IMR-90 (cell line): ENCODE results near the gene MEIS3. TPM values are rescaled to one million over a fixed set of nuclear protein-coding genes. Genes with fewer than 3 reads are reported as not detected.

ENCODE experiments used
- ATAC-seq: fragments of 200-7000 bp; cut with Tn5 transposase; 2 replicates; pipeline ENCODE4 v1.9.1; 2020; ENCODE audit warnings: low read depth, mild to moderate bottlenecking, moderate library complexity
- BruUV-seq: library from RNA; stranded (reverse); fragments of 400-500 nt; replicated peaks from 2 replicates; lab custom pipeline; 2021; lab: Mats Ljungman, UMichigan
- CTCF ChIA-PET: fragments of 300-600 bp; formaldehyde crosslinking; extraction: SDS; loops from one replicate; lab custom pipeline; 2021; ENCODE audit warnings: antibody characterized with exemption; lab: Yijun Ruan, JAX
- POLR2A ChIA-PET: fragments of 300-600 bp; sonication (Branson Sonifier 250); formaldehyde crosslinking; loops from one replicate; lab custom pipeline; 2022; ENCODE audit warnings: antibody characterized with exemption; ENCODE audit not compliant: unreplicated experiment; lab: Charles Lee
- DNase-seq: peaks from one replicate; pipeline ENCODE4 v3.0.0; 2013
- H2AFZ ChIP-seq: replicated peaks from 2 replicates; pipeline ENCODE3; 2013; ENCODE audit warnings: low read length, mild to moderate bottlenecking; ENCODE audit not compliant: poor library complexity
- H2AK5ac ChIP-seq: 2 replicates; pipeline ENCODE4 v1.6.1; 2013; ENCODE audit warnings: low read depth, low read length, inconsistent platforms
- H2AK9ac ChIP-seq: replicated peaks from 2 replicates; pipeline ENCODE3; 2013; ENCODE audit warnings: mild to moderate bottlenecking, low read depth, low read length, moderate library complexity; ENCODE audit not compliant: poor library complexity
- H2BK120ac ChIP-seq: 2 replicates; pipeline ENCODE4 v1.6.1; 2013; ENCODE audit warnings: low read depth, low read length, inconsistent platforms
- H2BK15ac ChIP-seq: 3 replicates; pipeline ENCODE4 v1.6.1; 2013; ENCODE audit warnings: low read depth, low read length, inconsistent platforms
- H2BK20ac ChIP-seq: 2 replicates; pipeline ENCODE4 v1.6.1; 2013; ENCODE audit warnings: low read depth, mild to moderate bottlenecking, inconsistent platforms, low read length, moderate library complexity
- H2BK5ac ChIP-seq: 2 replicates; pipeline ENCODE4 v1.6.1; 2013; ENCODE audit warnings: mild to moderate bottlenecking, low read depth, low read length, inconsistent platforms; ENCODE audit not compliant: poor library complexity, severe bottlenecking
- H3K14ac ChIP-seq: replicated peaks from 2 replicates; pipeline ENCODE4 v1.6.1; 2013; ENCODE audit warnings: low read depth, low read length, inconsistent platforms
- H3K18ac ChIP-seq: 2 replicates; pipeline ENCODE4 v1.6.1; 2013; ENCODE audit warnings: low read depth, low read length, control low read depth
- H3K23ac ChIP-seq: 2 replicates; pipeline ENCODE4 v1.6.1; 2013; ENCODE audit warnings: low read depth, low read length, inconsistent platforms
- H3K27ac ChIP-seq: 2 replicates; pipeline ENCODE4 v1.5.1; 2013; ENCODE audit warnings: mild to moderate bottlenecking, control low read depth, low read length; ENCODE audit not compliant: insufficient read depth
- H3K27me3 ChIP-seq: 2 replicates; pipeline ENCODE4 v1.6.1; 2013; ENCODE audit warnings: low read length; ENCODE audit not compliant: control insufficient read depth, insufficient read depth
- H3K36me3 ChIP-seq: 2 replicates; pipeline ENCODE4 v1.6.1; 2013; ENCODE audit warnings: low read length, mixed read lengths; ENCODE audit not compliant: control insufficient read depth, insufficient read depth
- H3K4ac ChIP-seq: 2 replicates; pipeline ENCODE4 v1.6.1; 2013; ENCODE audit warnings: low read depth, low read length, inconsistent platforms
- H3K4me1 ChIP-seq: 2 replicates; pipeline ENCODE4 v1.6.1; 2013; ENCODE audit warnings: low read length, mixed read lengths; ENCODE audit not compliant: control insufficient read depth, insufficient read depth
- H3K4me2 ChIP-seq: 2 replicates; pipeline ENCODE4 v1.6.1; 2013; ENCODE audit warnings: low read depth, mild to moderate bottlenecking, control low read depth, low read length, moderate library complexity
- H3K4me3 ChIP-seq: 2 replicates; pipeline ENCODE4 v1.5.1; 2013; ENCODE audit warnings: low read depth, mild to moderate bottlenecking, control low read depth, low read length, moderate library complexity; ENCODE audit not compliant: insufficient read depth
- H3K56ac ChIP-seq: 2 replicates; pipeline ENCODE4 v1.6.1; 2013; ENCODE audit warnings: low read length, inconsistent platforms; ENCODE audit not compliant: insufficient read depth; ENCODE audit errors: extremely low read depth
- H3K79me1 ChIP-seq, 2 experiments: 2 replicates each; pipeline ENCODE4 v1.6.1; 2013; ENCODE audit warnings: low read length in 2 of 2, inconsistent platforms in 1 of 2, low read depth in 1 of 2
- H3K9ac ChIP-seq: 2 replicates; pipeline ENCODE4 v1.6.1; 2013; ENCODE audit warnings: low read depth, low read length, control low read depth
- H3K9me1 ChIP-seq: 2 replicates; pipeline ENCODE4 v1.6.1; 2013; ENCODE audit warnings: low read length, inconsistent platforms; ENCODE audit not compliant: insufficient read depth
- H3K9me3 ChIP-seq: 2 replicates; pipeline ENCODE4 v1.6.1; 2013; ENCODE audit warnings: low read length; ENCODE audit not compliant: control insufficient read depth, insufficient read depth
- H4K20me1 ChIP-seq: 2 replicates; pipeline ENCODE4 v1.6.1; 2013; ENCODE audit warnings: low read length, inconsistent platforms; ENCODE audit not compliant: insufficient read depth
- H4K5ac ChIP-seq: 2 replicates; pipeline ENCODE4 v1.6.1; 2013; ENCODE audit warnings: mild to moderate bottlenecking, low read depth, low read length, control low read depth
- H4K8ac ChIP-seq, 2 experiments: 2 replicates each; pipeline ENCODE4 v1.6.1; 2013; ENCODE audit warnings: low read depth in 2 of 2, low read length in 2 of 2, control low read depth in 1 of 2, inconsistent platforms in 1 of 2
- H4K91ac ChIP-seq: 2 replicates; pipeline ENCODE4 v1.6.1; 2013; ENCODE audit warnings: low read depth, low read length, inconsistent platforms; ENCODE audit not compliant: insufficient read depth
- BHLHE40 ChIP-seq: fragments of 150-350 bp; IDR thresholded peaks from 2 replicates; pipeline ENCODE4 v1.6.1; 2016; ENCODE audit warnings: mild to moderate bottlenecking, low read depth, low read length
- CEBPB ChIP-seq: IDR thresholded peaks from 2 replicates; pipeline ENCODE4 v1.6.1; 2012; ENCODE audit warnings: low read depth, low read length, improper control_type of control experiment
- CHD1 ChIP-seq: IDR thresholded peaks from 2 replicates; pipeline ENCODE4 v1.6.1; 2012; ENCODE audit warnings: low read depth, low read length, improper control_type of control experiment
- FOS ChIP-seq: fragments of 150-350 bp; IDR thresholded peaks from 2 replicates; pipeline ENCODE4 v1.6.1; 2016; ENCODE audit warnings: low read depth, low read length
- MAFK ChIP-seq: IDR thresholded peaks from 2 replicates; pipeline ENCODE4 v1.6.1; 2012; ENCODE audit warnings: low read depth, low read length, improper control_type of control experiment
- MAZ ChIP-seq: IDR thresholded peaks from 2 replicates; pipeline ENCODE4 v1.6.1; 2012; ENCODE audit warnings: low read depth, mild to moderate bottlenecking, low read length, improper control_type of control experiment, moderate library complexity, borderline replicate concordance
- NFE2L2 ChIP-seq: fragments of 150-350 bp; IDR thresholded peaks from 2 replicates; pipeline ENCODE4 v1.6.1; 2016; ENCODE audit warnings: low read depth, mild to moderate bottlenecking, low read length
- POLR2A ChIP-seq: IDR thresholded peaks from 2 replicates; pipeline ENCODE4 v1.6.1; 2012; ENCODE audit warnings: mild to moderate bottlenecking, low read depth, low read length
- RAD21 ChIP-seq: IDR thresholded peaks from 2 replicates; pipeline ENCODE4 v1.6.1; 2012; ENCODE audit warnings: low read length, improper control_type of control experiment
- RCOR1 ChIP-seq: IDR thresholded peaks from 2 replicates; pipeline ENCODE4 v1.6.1; 2012; ENCODE audit warnings: mild to moderate bottlenecking, low read length, improper control_type of control experiment; ENCODE audit not compliant: insufficient replicate concordance
- RFX5 ChIP-seq: IDR thresholded peaks from 2 replicates; pipeline ENCODE4 v1.8.0; 2012; ENCODE audit warnings: low read depth, mild to moderate bottlenecking, low read length, moderate library complexity
- SMC3 ChIP-seq: fragments of 150-350 bp; IDR thresholded peaks from 2 replicates; pipeline ENCODE4 v1.6.1; 2016; ENCODE audit warnings: low read depth, mild to moderate bottlenecking, antibody characterized with exemption, low read length, moderate library complexity
- WGBS, 2 experiments: methylation state at CpG; one replicate each; pipeline versions ENCODE4 v1.1.5 to v1.1.7; 2013; ENCODE audit warnings: missing lambda C conversion rate in 2 of 2; ENCODE audit not compliant: insufficient read length in 1 of 2; ENCODE audit errors: extremely low coverage in 2 of 2; 5-methylcytosine and 5-hydroxymethylcytosine counted together
- dilution Hi-C: fragments of 300-500 bp; cut with HindIII; formaldehyde crosslinking; loops from one replicate; pipeline ENCODE4 v1.14.3; 2018; ENCODE audit warnings: low sequenced_read_pairs; ENCODE audit not compliant: unreplicated experiment
- in situ Hi-C: fragments of 300-500 bp; cut with MboI; formaldehyde crosslinking; loops from 3 replicates; pipeline ENCODE4 v1.14.3; 2019; ENCODE audit warnings: low sequenced_read_pairs, inconsistent platforms, mixed read lengths
- intact Hi-C: fragments of 100-400 bp; cut with micrococcal nuclease; formaldehyde crosslinking; loops from 2 replicates; pipeline ENCODE4 v1.10.0; 2022
- polyA plus RNA-seq, 3 experiments: library from polyadenylated mRNA; depleted of rRNA; stranded (reverse); fragments of >200 nt; gene quantifications; 2 replicates each; pipeline ENCODE4 v1.2.3, GENCODE V29; 2012; ENCODE audit warnings: low replicate concordance in 1 of 3
- total RNA-seq: library from RNA; depleted of rRNA; stranded (reverse); fragments of >200 nt; gene quantifications from 2 replicates; pipeline ENCODE4 v1.2.3, GENCODE V29; 2012
- TF ChIP-seq, protein P1 (sequence below): fragments of 150-350 bp; IDR thresholded peaks from 2 replicates; pipeline ENCODE4 v1.6.1; 2017; ENCODE audit warnings: mild to moderate bottlenecking, antibody characterized with exemption, low read length, low read depth
- TF ChIP-seq, protein P2 (sequence below): conservative IDR thresholded peaks from 2 replicates; pipeline ENCODE4 v1.5.1; 2012; ENCODE audit warnings: mild to moderate bottlenecking, low read depth, low read length, improper control_type of control experiment
- TF ChIP-seq, protein P3 (sequence below): fragments of 150-350 bp; IDR thresholded peaks from 2 replicates; pipeline ENCODE4 v1.6.1; 2016; ENCODE audit warnings: low read depth, mild to moderate bottlenecking, low read length, moderate library complexity, borderline replicate concordance

The MEIS3 gene
- total and polyA plus RNA-seq, 2 of the 4 experiments (the other 2 are of a cell fraction) = 32.4 to 33.0 TPM

DNA sequence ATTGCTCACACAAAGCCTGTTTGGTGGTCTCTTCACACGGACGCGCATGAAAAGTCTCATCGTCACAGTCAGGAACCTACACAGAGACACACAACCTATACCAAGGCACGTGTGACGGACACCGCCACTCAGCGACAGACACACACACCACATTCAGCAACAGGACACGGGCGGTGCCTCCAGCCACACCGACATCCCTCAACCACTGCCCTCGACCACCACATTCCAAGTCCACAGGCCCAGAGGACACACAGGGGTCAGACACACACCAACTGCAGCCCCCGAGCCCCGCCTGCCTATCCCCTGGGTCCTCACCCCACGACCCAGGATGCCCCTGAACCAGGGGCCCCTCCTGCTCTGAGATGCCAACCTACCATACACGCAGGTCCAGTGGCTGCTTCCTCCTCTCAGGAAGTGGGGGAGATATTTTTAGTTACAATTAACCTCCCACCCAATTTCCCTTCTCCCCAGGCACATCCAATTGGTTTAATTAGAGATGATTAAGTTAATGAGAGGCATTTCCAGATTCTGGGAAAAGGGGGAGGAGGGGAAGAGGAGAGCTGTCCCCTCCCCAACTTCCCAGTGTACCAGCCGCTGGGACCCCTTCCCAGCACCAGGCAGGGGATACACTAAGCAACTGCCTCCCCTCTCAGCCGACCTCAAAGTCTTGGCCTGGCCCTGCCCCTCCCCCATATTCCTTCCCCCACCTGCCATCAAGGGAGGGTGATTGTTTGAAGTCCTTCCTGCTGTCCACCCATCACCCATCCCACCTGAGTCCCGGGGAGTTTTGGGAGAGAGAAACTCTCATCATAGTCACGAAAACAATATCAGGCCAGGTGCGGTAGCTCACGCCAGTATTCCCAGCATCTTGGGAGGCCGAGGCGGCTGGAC is 20.4 kb downstream of the MEIS3 start:
- no peak overlapping the region for H2AK9ac ChIP-seq
- no peaks in the 10 kb centered on the region for H4K20me1 ChIP-seq
- H3K9me3 ChIP-seq = no peaks in the 10 kb centered on the region
- no peak overlapping the region for H4K91ac ChIP-seq
- no peak overlapping the region for H2AFZ ChIP-seq
- H3K4me2 ChIP-seq = no peak overlapping the region
- no peak overlapping the region for H3K18ac ChIP-seq
- no peak for DNase-seq
- no peak overlapping the region for H2BK120ac ChIP-seq
- no peak overlapping the region for H3K27ac ChIP-seq
- peaks cover 9% of the 10 kb centered on the region; the same call in 1 of the 2 replicates for H3K27me3 ChIP-seq
- H2BK20ac ChIP-seq = no peak overlapping the region
- ChIA-PET POLR2A (no interaction called here), CTCF (interaction anchor here (0.9 kb wide), 1 partner anchor 8 kb away, joined by 3 read pairs; no protein-coding TSS in a partner anchor)
- H3K79me1 ChIP-seq = no peaks in the 10 kb centered on the region
- no peak overlapping the region for H2BK15ac ChIP-seq
- BruUV-seq = no TSS peak
- H3K9ac ChIP-seq = no peak overlapping the region
- in situ Hi-C loops = no loop called here
- no peaks in the 10 kb centered on the region for H3K4me1 ChIP-seq
- H4K8ac ChIP-seq = no peak overlapping the region
- no peak overlapping the region for H3K4me3 ChIP-seq
- no peak overlapping the region for H3K23ac ChIP-seq
- H3K9me1 ChIP-seq = no peaks in the 10 kb centered on the region
- H2BK5ac ChIP-seq = no peak overlapping the region
- H3K4ac ChIP-seq = no peak overlapping the region
- intact Hi-C loops = no loop called here
- no peaks in the 10 kb centered on the region for H3K36me3 ChIP-seq
- no peak overlapping the region for H2AK5ac ChIP-seq
- H3K14ac ChIP-seq = no peak overlapping the region
- WGBS, 2 experiments = 38% methylated on average over 5 of the region's 24 CpGs; no CpG with 5 or more reads in 1 of the 2 experiments
- dilution Hi-C loops = no loop called here
- no peak overlapping the region for H3K56ac ChIP-seq
- H4K5ac ChIP-seq = no peak overlapping the region
- no peak for ATAC-seq
- TF ChIP-seq CHD1 = no peak
- TF ChIP-seq, protein P1, sequence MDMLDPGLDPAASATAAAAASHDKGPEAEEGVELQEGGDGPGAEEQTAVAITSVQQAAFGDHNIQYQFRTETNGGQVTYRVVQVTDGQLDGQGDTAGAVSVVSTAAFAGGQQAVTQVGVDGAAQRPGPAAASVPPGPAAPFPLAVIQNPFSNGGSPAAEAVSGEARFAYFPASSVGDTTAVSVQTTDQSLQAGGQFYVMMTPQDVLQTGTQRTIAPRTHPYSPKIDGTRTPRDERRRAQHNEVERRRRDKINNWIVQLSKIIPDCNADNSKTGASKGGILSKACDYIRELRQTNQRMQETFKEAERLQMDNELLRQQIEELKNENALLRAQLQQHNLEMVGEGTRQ = no peak
- TF ChIP-seq NFE2L2 = no peak
- no peak for TF ChIP-seq RFX5
- TF ChIP-seq RCOR1 = no peak
- no peak for TF ChIP-seq SMC3
- TF ChIP-seq CEBPB = no peak
- no peak for TF ChIP-seq POLR2A
- TF ChIP-seq, protein P2, sequence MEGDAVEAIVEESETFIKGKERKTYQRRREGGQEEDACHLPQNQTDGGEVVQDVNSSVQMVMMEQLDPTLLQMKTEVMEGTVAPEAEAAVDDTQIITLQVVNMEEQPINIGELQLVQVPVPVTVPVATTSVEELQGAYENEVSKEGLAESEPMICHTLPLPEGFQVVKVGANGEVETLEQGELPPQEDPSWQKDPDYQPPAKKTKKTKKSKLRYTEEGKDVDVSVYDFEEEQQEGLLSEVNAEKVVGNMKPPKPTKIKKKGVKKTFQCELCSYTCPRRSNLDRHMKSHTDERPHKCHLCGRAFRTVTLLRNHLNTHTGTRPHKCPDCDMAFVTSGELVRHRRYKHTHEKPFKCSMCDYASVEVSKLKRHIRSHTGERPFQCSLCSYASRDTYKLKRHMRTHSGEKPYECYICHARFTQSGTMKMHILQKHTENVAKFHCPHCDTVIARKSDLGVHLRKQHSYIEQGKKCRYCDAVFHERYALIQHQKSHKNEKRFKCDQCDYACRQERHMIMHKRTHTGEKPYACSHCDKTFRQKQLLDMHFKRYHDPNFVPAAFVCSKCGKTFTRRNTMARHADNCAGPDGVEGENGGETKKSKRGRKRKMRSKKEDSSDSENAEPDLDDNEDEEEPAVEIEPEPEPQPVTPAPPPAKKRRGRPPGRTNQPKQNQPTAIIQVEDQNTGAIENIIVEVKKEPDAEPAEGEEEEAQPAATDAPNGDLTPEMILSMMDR = no peak
- TF ChIP-seq, protein P3, sequence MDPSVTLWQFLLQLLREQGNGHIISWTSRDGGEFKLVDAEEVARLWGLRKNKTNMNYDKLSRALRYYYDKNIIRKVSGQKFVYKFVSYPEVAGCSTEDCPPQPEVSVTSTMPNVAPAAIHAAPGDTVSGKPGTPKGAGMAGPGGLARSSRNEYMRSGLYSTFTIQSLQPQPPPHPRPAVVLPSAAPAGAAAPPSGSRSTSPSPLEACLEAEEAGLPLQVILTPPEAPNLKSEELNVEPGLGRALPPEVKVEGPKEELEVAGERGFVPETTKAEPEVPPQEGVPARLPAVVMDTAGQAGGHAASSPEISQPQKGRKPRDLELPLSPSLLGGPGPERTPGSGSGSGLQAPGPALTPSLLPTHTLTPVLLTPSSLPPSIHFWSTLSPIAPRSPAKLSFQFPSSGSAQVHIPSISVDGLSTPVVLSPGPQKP = no peak
- no peak for TF ChIP-seq MAFK
- no peak for TF ChIP-seq MAZ
- TF ChIP-seq BHLHE40 = no peak
- no peak for TF ChIP-seq RAD21
- TF ChIP-seq FOS = no peak
